Trophoblast cell (in vitro differentiated cells and primary cell): ENCODE measurements around the gene ATG14.
A peak's percentile ranks its signal among the peaks of the same experiment; 100 is the strongest.

Experiments
- DNase-seq, 2 donors: peaks; one replicate each; pipeline ENCODE4 v3.0.0-alpha.2; 2016
- H2AFZ ChIP-seq: 2 replicates; pipeline ENCODE4 v1.6.1; 2013; ENCODE audit warnings: low read length, moderate library complexity, mild to moderate bottlenecking; ENCODE audit not compliant: insufficient read depth, poor library complexity
- H2AK5ac ChIP-seq: 2 replicates; pipeline ENCODE4 v1.6.1; 2013; ENCODE audit warnings: mild to moderate bottlenecking, low read length
- H2BK120ac ChIP-seq: 2 replicates; pipeline ENCODE4 v1.6.1; 2013; ENCODE audit warnings: low read length, mild to moderate bottlenecking, moderate library complexity; ENCODE audit not compliant: insufficient read depth, poor library complexity
- H2BK12ac ChIP-seq: 2 replicates; pipeline ENCODE4 v1.6.1; 2013; ENCODE audit warnings: mild to moderate bottlenecking, low read length, moderate library complexity
- H2BK5ac ChIP-seq: 2 replicates; pipeline ENCODE4 v1.6.1; 2013; ENCODE audit warnings: low read length, low read depth, moderate library complexity, mild to moderate bottlenecking; ENCODE audit not compliant: poor library complexity
- H3K14ac ChIP-seq: 2 replicates; pipeline ENCODE4 v1.6.1; 2013; ENCODE audit warnings: mild to moderate bottlenecking, low read length
- H3K18ac ChIP-seq: 2 replicates; pipeline ENCODE4 v1.6.1; 2013; ENCODE audit warnings: mild to moderate bottlenecking, low read length
- H3K23ac ChIP-seq: 2 replicates; pipeline ENCODE4 v1.6.1; 2013; ENCODE audit warnings: low read length
- H3K27ac ChIP-seq: 2 replicates; pipeline ENCODE4 v1.5.1; 2013; ENCODE audit warnings: low read depth, mild to moderate bottlenecking, inconsistent platforms, low read length, moderate library complexity
- H3K27me3 ChIP-seq: 2 replicates; pipeline ENCODE4 v1.6.1; 2013; ENCODE audit warnings: inconsistent platforms, mild to moderate bottlenecking, low read length, moderate library complexity; ENCODE audit not compliant: insufficient read depth
- H3K36me3 ChIP-seq, 2 experiments: 1 replicate in 1 of 2; 2 replicates in 1 of 2; pipeline ENCODE4 v1.6.1; 2013; ENCODE audit warnings: low read length in 2 of 2, mild to moderate bottlenecking in 2 of 2, moderate library complexity in 1 of 2; ENCODE audit not compliant: insufficient read depth in 2 of 2, control insufficient read depth in 1 of 2
- H3K4ac ChIP-seq: 2 replicates; pipeline ENCODE4 v1.6.1; 2013; ENCODE audit warnings: low read depth, mild to moderate bottlenecking, low read length, moderate library complexity
- H3K4me1 ChIP-seq, 2 experiments: 1 replicate in 1 of 2; 2 replicates in 1 of 2; pipeline ENCODE4 v1.6.1; 2013; ENCODE audit warnings: low read length in 2 of 2, mild to moderate bottlenecking in 2 of 2, moderate library complexity in 1 of 2; ENCODE audit not compliant: insufficient read depth in 2 of 2, control insufficient read depth in 1 of 2
- H3K4me2 ChIP-seq: 2 replicates; pipeline ENCODE4 v1.6.1; 2013; ENCODE audit warnings: inconsistent platforms, mild to moderate bottlenecking, low read length, moderate library complexity
- H3K4me3 ChIP-seq: 2 replicates; pipeline ENCODE4 v1.5.1; 2013; ENCODE audit warnings: mild to moderate bottlenecking, low read depth, low read length, inconsistent platforms
- H3K79me1 ChIP-seq: one replicate; pipeline ENCODE4 v1.6.1; 2013; ENCODE audit warnings: low read length
- H3K79me2 ChIP-seq: 2 replicates; pipeline ENCODE4 v1.6.1; 2013; ENCODE audit warnings: low read length, mild to moderate bottlenecking; ENCODE audit not compliant: control insufficient read depth, insufficient read depth, poor library complexity
- H3K9ac ChIP-seq: 2 replicates; pipeline ENCODE4 v1.6.1; 2013; ENCODE audit warnings: mild to moderate bottlenecking, low read length
- H3K9me3 ChIP-seq: 2 replicates; pipeline ENCODE4 v1.6.1; 2013; ENCODE audit warnings: low read depth, mild to moderate bottlenecking, control low read depth, inconsistent platforms, low read length; ENCODE audit not compliant: insufficient read depth
- H4K12ac ChIP-seq: 2 replicates; pipeline ENCODE4 v1.6.1; 2013; ENCODE audit warnings: low read depth, mild to moderate bottlenecking, low read length, moderate library complexity
- H4K8ac ChIP-seq: 2 replicates; pipeline ENCODE4 v1.6.1; 2013; ENCODE audit warnings: low read depth, mild to moderate bottlenecking, low read length, moderate library complexity
- H4K91ac ChIP-seq: one replicate; pipeline ENCODE4 v1.6.1; 2013; ENCODE audit warnings: low read depth, mild to moderate bottlenecking, low read length, moderate library complexity
- WGBS: extraction: QIAGEN DNeasy Blood & Tissue Kit; methylation state at CpG from one replicate; pipeline ENCODE4 v1.1.7; 2013; ENCODE audit warnings: missing lambda C conversion rate; ENCODE audit not compliant: insufficient read length, insufficient coverage; ENCODE audit errors: extremely low coverage; 5-methylcytosine and 5-hydroxymethylcytosine counted together

Gene ATG14

DNA sequence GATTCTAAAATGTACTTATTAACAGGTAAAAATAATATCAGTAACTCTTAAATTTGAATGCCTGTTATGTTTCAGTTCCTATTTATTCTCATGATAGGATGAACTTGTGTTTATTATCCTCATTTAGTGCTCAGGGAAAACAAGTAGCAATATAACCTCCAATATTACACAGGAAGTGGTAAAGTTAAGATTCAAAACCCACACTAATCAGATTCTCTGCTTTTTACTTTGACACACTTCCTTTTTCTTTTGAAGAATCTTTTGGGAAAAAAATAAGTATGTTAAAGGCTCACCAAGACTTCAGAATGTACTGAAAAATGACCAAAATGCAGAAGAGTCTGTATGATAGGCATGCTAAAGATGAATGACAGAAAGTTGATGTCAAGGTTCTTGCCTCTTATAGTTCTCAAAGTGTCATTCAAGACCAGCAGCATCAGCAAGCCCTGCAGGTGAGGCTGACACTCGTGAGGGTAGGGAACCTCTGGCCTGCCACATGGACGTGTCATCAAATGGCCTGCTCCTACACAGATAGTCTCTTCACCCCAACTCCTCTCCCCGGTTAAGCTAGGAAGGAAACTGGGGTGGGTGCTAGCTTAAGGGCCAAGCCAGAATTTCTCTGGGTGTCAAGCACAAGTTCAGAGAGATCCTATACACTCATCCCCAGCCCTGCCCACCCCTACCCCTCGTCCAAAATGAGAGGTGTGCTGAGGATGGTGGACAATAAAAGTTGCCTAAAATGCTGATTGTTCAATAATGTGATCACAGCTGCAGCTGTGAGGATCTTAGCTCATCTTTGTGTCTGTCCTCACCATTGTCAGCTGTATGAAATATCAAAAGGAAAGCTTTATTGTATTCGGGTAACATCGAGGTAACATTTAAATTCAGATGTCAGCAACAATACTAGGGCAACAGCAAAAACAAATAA is 22.5 kb upstream of the ATG14 start:
- Histone ChIP-seq H2BK5ac (no peak overlapping the region), H3K9ac (no peak overlapping the region), H3K23ac (no peak overlapping the region), H3K14ac (no peak overlapping the region), H3K79me1 (no peaks in the 10 kb centered on the region), H2AFZ (no peak overlapping the region), H3K4me1 (no peaks in the 10 kb centered on the region), H3K4ac (no peak overlapping the region), H4K8ac (no peak overlapping the region), H3K4me2 (no peak overlapping the region), H3K79me2 (no peaks in the 10 kb centered on the region), H2BK120ac (no peak overlapping the region), H3K36me3 (no peaks in the 10 kb centered on the region), H3K18ac (no peak overlapping the region), H3K27ac (no peak overlapping the region), H3K27me3 (no peaks in the 10 kb centered on the region), H4K12ac (no peak overlapping the region), H3K9me3 (no peaks in the 10 kb centered on the region), H4K91ac (no peak overlapping the region), H2AK5ac (no peak overlapping the region), H3K4me3 (no peak overlapping the region), H2BK12ac (no peak overlapping the region)
- no CpG with 5 or more reads among the region's 6 CpGs for WGBS
- DNase-seq: peak; percentile 66 to 82

DNA sequence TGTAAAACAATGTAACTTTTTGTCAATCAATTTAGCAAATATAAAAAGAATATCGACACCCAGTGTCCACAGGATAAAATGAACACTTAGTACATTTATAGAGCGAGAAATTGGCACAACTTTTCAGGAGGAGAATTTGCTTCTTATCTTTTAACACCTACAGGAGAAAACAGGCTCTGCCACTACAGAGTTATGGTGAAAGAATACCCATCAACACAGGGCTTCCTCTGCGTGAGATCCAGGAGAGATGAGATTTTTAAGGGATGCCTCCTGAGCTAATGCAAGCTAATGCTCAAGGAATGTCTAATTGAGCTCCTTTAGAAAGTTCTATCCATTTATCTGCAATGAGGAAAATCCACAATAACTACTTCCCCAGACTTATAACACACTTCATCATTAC is 21.0 kb upstream of the ATG14 start:
- H3K4me3 ChIP-seq: no peak overlapping the region
- H3K23ac ChIP-seq: no peak overlapping the region
- H2AK5ac ChIP-seq: no peak overlapping the region
- H3K27ac ChIP-seq: no peak overlapping the region
- no peak overlapping the region for H2AFZ ChIP-seq
- H3K9me3 ChIP-seq: no peaks in the 10 kb centered on the region
- H3K4me1 ChIP-seq: peaks cover 0 to 2% of the 10 kb centered on the region in 2 experiments
- no peaks in the 10 kb centered on the region for H3K79me1 ChIP-seq
- no CpG with 5 or more reads among the region's 3 CpGs for WGBS
- H4K91ac ChIP-seq: no peak overlapping the region
- H3K36me3 ChIP-seq: no peaks in the 10 kb centered on the region
- H2BK120ac ChIP-seq: no peak overlapping the region
- no peak overlapping the region for H3K9ac ChIP-seq
- no peak overlapping the region for H2BK12ac ChIP-seq
- DNase-seq: peak; percentile 35 to 85
- no peak overlapping the region for H2BK5ac ChIP-seq
- no peak overlapping the region for H3K14ac ChIP-seq
- H3K4ac ChIP-seq: no peak overlapping the region
- H4K12ac ChIP-seq: no peak overlapping the region
- H3K4me2 ChIP-seq: no peak overlapping the region
- H3K18ac ChIP-seq: no peak overlapping the region
- H3K27me3 ChIP-seq: no peaks in the 10 kb centered on the region
- no peak overlapping the region for H4K8ac ChIP-seq
- H3K79me2 ChIP-seq: no peaks in the 10 kb centered on the region

DNA sequence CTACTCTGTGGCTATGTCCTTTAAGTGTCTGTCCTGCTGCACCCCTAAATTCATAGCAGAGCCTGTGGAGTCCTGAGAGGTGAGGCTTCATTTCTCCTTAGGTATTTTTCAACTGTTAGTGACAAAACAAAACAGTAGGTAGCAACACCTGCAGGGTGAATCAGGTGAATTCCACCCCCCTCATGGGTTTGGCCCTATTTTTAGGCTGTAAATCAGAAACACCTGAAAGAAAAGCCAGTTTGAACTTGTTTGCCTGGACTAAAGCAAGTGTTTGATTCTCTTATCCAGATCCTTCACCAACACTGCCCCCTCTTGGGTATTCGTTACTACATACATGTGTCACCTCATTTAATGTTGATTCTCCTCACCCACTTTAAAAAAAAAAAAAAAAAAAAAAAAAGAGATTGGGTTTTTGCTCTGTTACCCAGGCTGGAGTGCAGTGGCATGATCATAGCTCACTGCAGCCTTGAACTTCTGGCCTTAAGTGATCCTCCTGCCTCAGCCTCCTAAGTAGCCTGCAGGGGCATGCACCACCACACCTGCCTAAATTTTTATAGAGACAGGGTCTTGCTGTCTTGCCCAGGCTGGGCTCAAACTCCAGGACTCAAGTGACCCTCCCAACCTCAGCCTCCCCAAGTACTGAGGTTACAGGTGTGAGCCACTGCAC is 18.5 kb upstream of the ATG14 start:
- peak; percentile 36 to 63 for DNase-seq
- H3K9me3 ChIP-seq: no peaks in the 10 kb centered on the region
- no peak overlapping the region for H3K4me2 ChIP-seq
- H3K18ac ChIP-seq: no peak overlapping the region
- no peaks in the 10 kb centered on the region for H3K27me3 ChIP-seq
- H2AK5ac ChIP-seq: no peak overlapping the region
- H3K4ac ChIP-seq: no peak overlapping the region
- no peak overlapping the region for H3K23ac ChIP-seq
- H3K9ac ChIP-seq: no peak overlapping the region
- H3K36me3 ChIP-seq: no peaks in the 10 kb centered on the region
- H3K79me1 ChIP-seq: no peaks in the 10 kb centered on the region
- H3K4me1 ChIP-seq: peaks cover 0 to 4% of the 10 kb centered on the region in 2 experiments
- no peak overlapping the region for H4K8ac ChIP-seq
- H3K79me2 ChIP-seq: no peaks in the 10 kb centered on the region
- no peak overlapping the region for H3K14ac ChIP-seq
- no peak overlapping the region for H3K4me3 ChIP-seq
- H2BK120ac ChIP-seq: no peak overlapping the region
- no peak overlapping the region for H2AFZ ChIP-seq
- no peak overlapping the region for H4K12ac ChIP-seq
- H4K91ac ChIP-seq: no peak overlapping the region
- no CpG with 5 or more reads among the region's 1 CpG for WGBS
- no peak overlapping the region for H3K27ac ChIP-seq
- no peak overlapping the region for H2BK5ac ChIP-seq
- no peak overlapping the region for H2BK12ac ChIP-seq

DNA sequence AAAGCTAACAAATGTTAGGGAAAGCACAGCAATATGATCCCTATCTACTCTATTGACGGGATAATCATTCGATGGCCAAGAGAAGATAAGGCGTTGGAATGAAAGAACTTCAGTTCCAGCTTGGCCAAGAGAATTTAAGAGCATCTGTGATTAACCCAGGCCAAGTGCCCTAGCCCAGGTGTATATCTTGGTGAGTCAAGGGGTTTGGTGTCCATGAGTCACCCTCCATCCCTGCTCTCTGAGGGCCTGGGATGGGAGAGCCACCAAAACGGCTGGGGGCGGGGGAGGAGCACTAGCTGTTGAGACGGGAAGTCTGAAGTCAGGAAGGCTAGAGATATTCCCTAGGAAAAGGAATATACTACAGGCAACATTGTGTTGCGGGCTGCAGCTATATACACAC is 15.8 kb upstream of the ATG14 start:
- no peak overlapping the region for H2BK5ac ChIP-seq
- H3K4me2 ChIP-seq: no peak overlapping the region
- H2BK12ac ChIP-seq: no peak overlapping the region
- H3K36me3 ChIP-seq: no peaks in the 10 kb centered on the region
- no peak overlapping the region for H3K14ac ChIP-seq
- DNase-seq: peak; percentile 96 to 98
- no peaks in the 10 kb centered on the region for H3K9me3 ChIP-seq
- H2AK5ac ChIP-seq: no peak overlapping the region
- H3K79me2 ChIP-seq: no peaks in the 10 kb centered on the region
- H3K18ac ChIP-seq: no peak overlapping the region
- H3K27ac ChIP-seq: no peak overlapping the region
- H2AFZ ChIP-seq: no peak overlapping the region
- no peak overlapping the region for H4K91ac ChIP-seq
- no peak overlapping the region for H3K9ac ChIP-seq
- no CpG with 5 or more reads among the region's 7 CpGs for WGBS
- no peak overlapping the region for H3K23ac ChIP-seq
- no peak overlapping the region for H4K12ac ChIP-seq
- H3K4me1 ChIP-seq: peaks cover 0 to 4% of the 10 kb centered on the region in 2 experiments
- H3K4me3 ChIP-seq: no peak overlapping the region
- H2BK120ac ChIP-seq: no peak overlapping the region
- no peaks in the 10 kb centered on the region for H3K79me1 ChIP-seq
- no peaks in the 10 kb centered on the region for H3K27me3 ChIP-seq
- H3K4ac ChIP-seq: no peak overlapping the region
- no peak overlapping the region for H4K8ac ChIP-seq
